A549 (cell line): ENCODE results near the gene TXNRD2.

Experiments used
- CTCF ChIP-seq: fragments of >200 bp; sonication (Bioruptor Twin); formaldehyde crosslinking; IDR thresholded peaks from 3 replicates; pipeline ENCODE4 v1.5.1; 2016
- EP300 ChIP-seq, 2 experiments: fragments of >200 bp; sonication (Bioruptor Twin); formaldehyde crosslinking; IDR thresholded peaks; 2 replicates in 1 of 2; 3 replicates in 1 of 2; pipeline ENCODE4 v1.6.1; 2016 to 2017
- ESRRA ChIP-seq: fragments of 150-350 bp; IDR thresholded peaks from 2 replicates; pipeline ENCODE4 v1.6.1; 2014; ENCODE audit warnings: mild to moderate bottlenecking, low read length, borderline replicate concordance
- HMGXB4 ChIP-seq: fragments of 250-450 bp; sonication (Bioruptor Pico); IDR thresholded peaks from 2 replicates; pipeline ENCODE4 v1.5.0; 2021; ENCODE audit warnings: mild to moderate bottlenecking, moderate library complexity, borderline replicate concordance
- JUN ChIP-seq, 2 experiments: fragments of >200 bp; sonication (Bioruptor Twin); formaldehyde crosslinking; IDR thresholded peaks; 2 replicates in 1 of 2; 3 replicates in 1 of 2; pipeline ENCODE4 v1.6.1; 2016 to 2017
- JUNB ChIP-seq: fragments of >200 bp; sonication (Bioruptor Twin); formaldehyde crosslinking; IDR thresholded peaks from 2 replicates; pipeline ENCODE4 v1.6.1; 2016
- MYC ChIP-seq: IDR thresholded peaks from 2 replicates; pipeline ENCODE4 v1.6.1; 2012; ENCODE audit warnings: mild to moderate bottlenecking, inconsistent platforms, low read length, improper control_type of control experiment, borderline replicate concordance
- NFE2L2 ChIP-seq: fragments of 150-350 bp; conservative IDR thresholded peaks from 2 replicates; pipeline ENCODE4 v1.6.1; 2014; ENCODE audit warnings: low read length
- POLR2A ChIP-seq: IDR thresholded peaks from 2 replicates; pipeline ENCODE4 v1.6.1; 2012; ENCODE audit warnings: mild to moderate bottlenecking, low read length
- POLR2AphosphoS2 ChIP-seq: conservative IDR thresholded peaks from 2 replicates; pipeline ENCODE4 v1.6.1; 2012; ENCODE audit warnings: low read length, improper control_type of control experiment, inconsistent platforms
- RAD21 ChIP-seq, 2 experiments: fragments of >200 bp in 1 of 2; sonication (Bioruptor Twin) in 1 of 2; formaldehyde crosslinking in 1 of 2; IDR thresholded peaks in 1 of 2; conservative IDR thresholded peaks in 1 of 2; 2 replicates in 1 of 2; 3 replicates in 1 of 2; pipeline ENCODE4 v1.6.1; 2012 to 2018; ENCODE audit warnings: inconsistent platforms in 1 of 2
- RFX5 ChIP-seq: fragments of 450-650 bp; IDR thresholded peaks from 2 replicates; pipeline ENCODE4 v1.7.1; 2014; ENCODE audit warnings: antibody characterized with exemption, mild to moderate bottlenecking, moderate library complexity
- SMC3 ChIP-seq: fragments of >200 bp; sonication (Bioruptor Twin); formaldehyde crosslinking; IDR thresholded peaks from 3 replicates; pipeline ENCODE4 v1.6.1; 2018; ENCODE audit warnings: inconsistent platforms
- TF ChIP-seq, protein P1 (sequence below): IDR thresholded peaks from 2 replicates; pipeline ENCODE4 v1.6.1; 2012

- TF ChIP-seq RFX5, result no peak
- TF ChIP-seq ESRRA, result no peak
- no peak for TF ChIP-seq CTCF
- no peak for TF ChIP-seq POLR2A
- TF ChIP-seq RAD21 (conservative IDR thresholded peaks at IDR 0.05 in 1 of 2, IDR thresholded peaks at IDR 0.05 in 1 of 2), result no peak
- no peak for TF ChIP-seq HMGXB4 (CRISPR knock-in tag)
- TF ChIP-seq SMC3, result no peak
- TF ChIP-seq NFE2L2, result no peak
- no peak for TF ChIP-seq POLR2AphosphoS2
- no peak for TF ChIP-seq JUN (IDR thresholded peaks at IDR 0.05)
- no peak for TF ChIP-seq MYC
- TF ChIP-seq, protein P1, sequence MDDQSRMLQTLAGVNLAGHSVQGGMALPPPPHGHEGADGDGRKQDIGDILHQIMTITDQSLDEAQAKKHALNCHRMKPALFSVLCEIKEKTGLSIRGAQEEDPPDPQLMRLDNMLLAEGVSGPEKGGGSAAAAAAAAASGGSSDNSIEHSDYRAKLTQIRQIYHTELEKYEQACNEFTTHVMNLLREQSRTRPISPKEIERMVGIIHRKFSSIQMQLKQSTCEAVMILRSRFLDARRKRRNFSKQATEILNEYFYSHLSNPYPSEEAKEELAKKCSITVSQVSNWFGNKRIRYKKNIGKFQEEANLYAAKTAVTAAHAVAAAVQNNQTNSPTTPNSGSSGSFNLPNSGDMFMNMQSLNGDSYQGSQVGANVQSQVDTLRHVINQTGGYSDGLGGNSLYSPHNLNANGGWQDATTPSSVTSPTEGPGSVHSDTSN, result no peak
- TF ChIP-seq JUNB, result no peak
- TF ChIP-seq EP300 (IDR thresholded peaks at IDR 0.05), result no peak
Observed at GRCh38 chr22:19872779-19873137, 68.9 kb downstream of the TXNRD2 start.
